Caco-2 (cell line): ENCODE data around the gene PIGK. TPM values are rescaled to one million over a fixed set of nuclear protein-coding genes. Genes with fewer than 3 reads are reported as not detected.

Experiments
- BruUV-seq: library from RNA; stranded (reverse); fragments of 400-500 nt; replicated peaks from 2 replicates; lab custom pipeline; 2021; lab: Mats Ljungman, UMichigan
- CTCF ChIA-PET: fragments of 300-600 bp; sonication (Branson Sonifier 250); formaldehyde crosslinking; loops from one replicate; lab custom pipeline; 2022; ENCODE audit warnings: antibody characterized with exemption; lab: Charles Lee
- POLR2A ChIA-PET: fragments of 300-600 bp; sonication (Branson Sonifier 250); formaldehyde crosslinking; loops from one replicate; lab custom pipeline; 2022; ENCODE audit warnings: antibody characterized with exemption; lab: Charles Lee
- DNase-seq, 2 experiments: peaks; one replicate each; pipeline versions ENCODE4 v3.0.0 to v3.0.0-alpha.2; 2020 to 2022
- H3K27me3 ChIP-seq: replicated peaks from 2 replicates; pipeline ENCODE4 v1.6.0; 2011; ENCODE audit warnings: low read length; ENCODE audit not compliant: control insufficient read depth, insufficient read depth
- H3K36me3 ChIP-seq: 2 replicates; pipeline ENCODE4 v1.5.1; 2011; ENCODE audit warnings: low read length; ENCODE audit not compliant: control insufficient read depth, insufficient read depth
- H3K4me1 ChIP-seq: fragments of 250-450 bp; sonication (Bioruptor Pico); 2 replicates; pipeline ENCODE4 v1.5.1; 2020; ENCODE audit warnings: mild to moderate bottlenecking
- H3K4me3 ChIP-seq: 2 replicates; pipeline ENCODE4 v1.5.1; 2011; ENCODE audit warnings: low read depth, mild to moderate bottlenecking, control low read depth, low read length
- H3K9me3 ChIP-seq: fragments of 250-450 bp; sonication (Bioruptor Pico); 2 replicates; pipeline ENCODE4 v1.5.1; 2020; ENCODE audit warnings: mild to moderate bottlenecking, moderate library complexity
- H3K27ac Mint-ChIP-seq: one replicate; pipeline ENCODE4 v1.8.0; 2022; ENCODE audit warnings: mixed read lengths; ENCODE audit not compliant: unreplicated experiment
- H3K27me3 Mint-ChIP-seq: one replicate; pipeline ENCODE4 v1.8.0; 2022; ENCODE audit warnings: mixed read lengths; ENCODE audit not compliant: insufficient read depth, unreplicated experiment
- H3K36me3 Mint-ChIP-seq: one replicate; pipeline ENCODE4 v1.8.0; 2022; ENCODE audit warnings: mild to moderate bottlenecking, mixed read lengths; ENCODE audit not compliant: insufficient read depth, unreplicated experiment
- H3K4me1 Mint-ChIP-seq: one replicate; pipeline ENCODE4 v1.8.0; 2022; ENCODE audit warnings: low read depth, mixed read lengths; ENCODE audit not compliant: unreplicated experiment
- H3K4me3 Mint-ChIP-seq: one replicate; pipeline ENCODE4 v1.8.0; 2022; ENCODE audit warnings: mild to moderate bottlenecking, moderate library complexity, mixed read lengths; ENCODE audit not compliant: unreplicated experiment
- H3K9me3 Mint-ChIP-seq: one replicate; pipeline ENCODE4 v1.8.0; 2022; ENCODE audit warnings: mixed read lengths; ENCODE audit not compliant: unreplicated experiment
- CTCF ChIP-seq, 2 experiments: fragments of 200-600 bp in 1 of 2; IDR thresholded peaks; 1 replicate in 1 of 2; 2 replicates in 1 of 2; pipeline versions ENCODE4 v1.5.1 to v1.8.0; 2011 to 2022; ENCODE audit warnings: antibody characterized with exemption in 1 of 2, control low read depth in 1 of 2, inconsistent platforms in 1 of 2, low read depth in 1 of 2, low read length in 1 of 2, mild to moderate bottlenecking in 1 of 2, moderate library complexity in 1 of 2; ENCODE audit not compliant: insufficient read depth in 1 of 2, severe bottlenecking in 1 of 2, unreplicated experiment in 1 of 2
- intact Hi-C: fragments of 100-400 bp; cut with micrococcal nuclease; formaldehyde crosslinking; loops from one replicate; pipeline ENCODE4 v1.10.0; 2022; ENCODE audit not compliant: unreplicated experiment
- total RNA-seq: library from RNA; stranded (reverse); gene quantifications from 2 replicates; pipeline ENCODE4 v1.2.3, GENCODE V29; 2022

Gene PIGK
- total RNA-seq, 1 experiment from 2014 or later: 19.7 TPM

DNA sequence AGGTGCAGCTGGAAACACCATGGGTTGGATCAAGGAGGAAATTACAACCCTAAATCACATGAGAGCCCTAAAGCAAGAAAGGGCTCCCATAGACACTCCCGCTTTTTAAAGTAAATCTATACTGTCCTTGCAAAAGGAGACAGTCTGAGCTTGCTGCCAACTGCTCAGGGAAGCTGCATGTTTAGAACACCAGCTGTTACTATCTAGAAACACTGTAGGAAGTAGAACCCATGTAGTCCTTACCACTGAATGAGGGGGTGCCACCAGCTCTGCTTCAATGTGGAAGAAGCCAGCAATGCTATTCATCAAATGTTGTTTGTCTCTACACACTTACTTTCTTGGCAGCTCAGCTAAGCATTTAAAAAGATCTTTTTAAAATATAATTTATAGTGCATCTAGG lies 79.8 kb downstream of the PIGK start:
- CTCF ChIA-PET: no interaction called here
- TF ChIP-seq CTCF (IDR thresholded peaks at IDR 0.05; ENCODE audit: insufficient read depth in 1 of 2, low read depth in 1 of 2, low read length in 1 of 2, severe bottlenecking in 1 of 2, unreplicated experiment in 1 of 2): no peak
- Histone ChIP-seq H3K4me3 (no peak overlapping the region), H3K9me3 (no peaks in the 10 kb centered on the region), H3K27me3 (no peaks in the 10 kb centered on the region), H3K4me1 (no peaks in the 10 kb centered on the region), H3K36me3 (no peaks in the 10 kb centered on the region)
- POLR2A ChIA-PET: no interaction called here
- Mint-ChIP-seq H3K27me3 (no peaks in the 10 kb centered on the region), H3K36me3 (no peaks in the 10 kb centered on the region), H3K27ac (no peak overlapping the region), H3K9me3 (no peaks in the 10 kb centered on the region), H3K4me1 (no peaks in the 10 kb centered on the region), H3K4me3 (no peak overlapping the region)
- no peak for DNase-seq
- no TSS peak for BruUV-seq
- intact Hi-C loops: no loop called here

DNA sequence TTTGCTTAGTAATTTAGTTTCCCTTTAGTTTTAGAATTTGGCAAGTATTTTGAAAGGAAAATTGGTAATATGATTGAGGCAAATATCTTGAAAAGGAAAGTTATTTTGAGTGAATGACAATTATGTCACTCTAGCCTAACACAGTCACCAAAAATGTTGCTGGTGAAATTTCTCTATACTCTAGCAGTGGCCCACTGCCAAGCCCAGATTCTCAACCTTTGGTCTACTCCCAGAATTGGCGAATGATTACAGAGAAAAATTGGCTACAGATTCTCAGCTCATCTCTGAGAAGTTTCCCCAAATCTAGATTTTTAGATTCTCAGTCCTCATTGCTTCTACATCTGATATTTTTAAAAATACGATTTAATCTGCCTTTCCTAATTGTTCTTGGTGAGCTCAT lies 84.9 kb downstream of the PIGK start:
- ChIA-PET CTCF (no interaction called here), POLR2A (no interaction called here)
- Mint-ChIP-seq H3K4me3 (no peak overlapping the region), H3K36me3 (no peaks in the 10 kb centered on the region), H3K27ac (no peak overlapping the region), H3K9me3 (no peaks in the 10 kb centered on the region), H3K27me3 (no peaks in the 10 kb centered on the region), H3K4me1 (no peaks in the 10 kb centered on the region)
- Histone ChIP-seq H3K4me3 (no peak overlapping the region), H3K9me3 (no peaks in the 10 kb centered on the region), H3K4me1 (no peaks in the 10 kb centered on the region), H3K27me3 (no peaks in the 10 kb centered on the region), H3K36me3 (no peaks in the 10 kb centered on the region)
- BruUV-seq: no TSS peak
- intact Hi-C loops: no loop called here
- no peak for DNase-seq
- no peak for TF ChIP-seq CTCF (IDR thresholded peaks at IDR 0.05; ENCODE audit: insufficient read depth in 1 of 2, low read depth in 1 of 2, low read length in 1 of 2, severe bottlenecking in 1 of 2, unreplicated experiment in 1 of 2)

DNA sequence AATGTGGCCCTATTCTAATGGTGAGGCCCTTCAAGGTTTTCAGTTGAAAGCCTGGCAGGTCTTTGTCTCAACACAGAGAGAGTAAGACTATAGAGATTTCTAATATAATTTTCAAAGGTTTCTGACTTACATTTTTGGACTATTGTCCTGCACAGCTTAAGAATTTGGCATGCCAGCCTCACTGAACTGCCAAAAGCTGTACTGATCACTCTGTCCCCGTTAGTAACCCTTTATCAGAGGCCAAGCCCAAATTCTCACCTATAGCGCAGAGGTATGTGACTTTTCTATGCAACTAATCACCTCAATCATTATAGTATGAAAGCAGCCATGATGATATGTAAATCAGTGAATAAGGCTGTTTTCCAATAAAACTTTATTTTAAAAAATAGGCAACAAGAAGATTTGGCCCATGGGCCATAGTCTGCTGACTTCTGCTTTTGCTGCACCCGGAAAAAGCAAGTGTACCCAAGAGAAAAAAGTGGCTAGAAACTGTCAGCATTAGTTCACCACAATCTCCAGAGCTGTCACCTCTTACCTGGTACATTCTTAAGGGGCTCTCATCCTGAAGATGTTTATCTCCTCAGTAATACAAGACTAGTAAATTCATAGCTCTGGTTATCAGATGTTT lies 85.4 kb downstream of the PIGK start:
- ChIA-PET CTCF (no interaction called here), POLR2A (no interaction called here)
- H3K4me1 Mint-ChIP-seq: no peaks in the 10 kb centered on the region
- H3K27me3 ChIP-seq: no peaks in the 10 kb centered on the region
- H3K4me3 ChIP-seq: no peak overlapping the region
- H3K4me1 ChIP-seq: no peaks in the 10 kb centered on the region
- H3K36me3 Mint-ChIP-seq: no peaks in the 10 kb centered on the region
- BruUV-seq: no TSS peak
- no peaks in the 10 kb centered on the region for H3K9me3 ChIP-seq
- intact Hi-C loops: no loop called here
- no peak for TF ChIP-seq CTCF (IDR thresholded peaks at IDR 0.05; ENCODE audit: insufficient read depth in 1 of 2, low read depth in 1 of 2, low read length in 1 of 2, severe bottlenecking in 1 of 2, unreplicated experiment in 1 of 2)
- H3K27me3 Mint-ChIP-seq: no peaks in the 10 kb centered on the region
- no peaks in the 10 kb centered on the region for H3K36me3 ChIP-seq
- H3K27ac Mint-ChIP-seq: no peak overlapping the region
- no peak for DNase-seq
- no peak overlapping the region for H3K4me3 Mint-ChIP-seq
- no peaks in the 10 kb centered on the region for H3K9me3 Mint-ChIP-seq
